Motor neuron (in vitro differentiated cells): ENCODE data around the gene ALB. TPM values are rescaled to one million over a fixed set of nuclear protein-coding genes. Genes with fewer than 3 reads are reported as not detected.

ENCODE experiments used
- total RNA-seq, 8 experiments: library from RNA; unstranded; fragments of 300-600 nt; gene quantifications; 2 replicates each; pipeline versions ENCODE4 v1.2.3 to v1.2.4, GENCODE V29; 2022

The ALB gene
- total RNA-seq, 8 experiments from 2014 or later: 0.50 to 1.8 (median 0.54) TPM; not detected in 3

Other genes starting within 250 kb of the ALB start
- gene ANKRD17, start 145.5 kb upstream of the ALB start, total RNA-seq: 10 to 100 TPM; 43.2 to 89.0 (median 62.0) TPM
- 1 to 10 TPM in 2 of 8 experiments, under 1 TPM in 2, not detected in 4; 0.33 to 3.4 (median 1.3) TPM for gene AFP, start 31.9 kb downstream of the ALB start, total RNA-seq
- not detected for gene AFM, start 77.5 kb downstream of the ALB start, total RNA-seq
- under 1 TPM in 6 of 8 experiments, not detected in 2; under 0.01 to 0.71 (median 0.25) TPM for gene RASSF6, start 216.1 kb downstream of the ALB start, total RNA-seq